Stimulated activated CD8-positive, alpha-beta memory T cell treated with anti-CD3 and anti-CD28 coated beads, Interleukin-2, amount 100 ng/mL, for 1 hour (primary cell): ENCODE results near the gene TBXA2R.

Source experiments
- DNase-seq, 2 donors: peaks; one replicate each; pipeline ENCODE4 v3.0.0-alpha.2; 2020; ENCODE audit warnings: low read depth in 2 of 2

TBXA2R gene

DNA sequence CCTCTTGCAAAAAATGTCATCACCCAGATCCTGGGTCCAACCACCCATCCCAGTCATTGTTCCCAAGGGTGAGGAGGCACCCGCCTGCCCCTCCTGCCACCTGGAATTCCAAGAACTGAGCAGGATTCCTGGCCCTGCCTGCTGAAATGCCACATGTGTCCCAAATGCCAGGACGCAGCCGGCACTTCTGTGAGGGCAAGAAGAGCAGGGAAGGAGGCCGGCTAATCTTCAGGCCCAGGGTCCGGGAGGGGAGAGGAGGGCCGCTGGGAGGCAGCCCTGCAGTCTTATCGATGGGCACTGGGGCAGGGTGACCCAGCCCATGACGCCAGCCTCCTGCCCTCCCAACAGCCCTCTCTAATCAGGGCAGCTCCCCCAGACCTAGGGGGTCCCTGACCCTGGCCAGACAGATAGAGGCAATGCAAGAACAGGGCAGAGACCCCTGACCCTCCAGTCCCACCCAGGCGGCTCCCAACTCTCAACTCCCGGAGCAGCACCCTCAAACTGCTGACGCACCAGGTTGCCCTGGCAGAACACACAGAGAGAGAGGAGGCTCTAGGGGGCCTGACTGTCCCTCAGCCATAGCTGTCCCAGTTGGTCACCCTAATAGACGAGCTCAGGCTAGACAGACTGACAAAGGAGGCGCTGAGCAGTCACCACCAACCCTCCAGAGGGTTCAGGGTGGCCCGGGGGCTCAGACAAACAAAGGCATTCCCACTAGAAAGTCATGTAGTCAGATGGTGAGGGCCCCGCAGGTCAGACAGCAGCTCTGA lies 50.8 kb downstream of the TBXA2R start:
- no peak for DNase-seq

DNA sequence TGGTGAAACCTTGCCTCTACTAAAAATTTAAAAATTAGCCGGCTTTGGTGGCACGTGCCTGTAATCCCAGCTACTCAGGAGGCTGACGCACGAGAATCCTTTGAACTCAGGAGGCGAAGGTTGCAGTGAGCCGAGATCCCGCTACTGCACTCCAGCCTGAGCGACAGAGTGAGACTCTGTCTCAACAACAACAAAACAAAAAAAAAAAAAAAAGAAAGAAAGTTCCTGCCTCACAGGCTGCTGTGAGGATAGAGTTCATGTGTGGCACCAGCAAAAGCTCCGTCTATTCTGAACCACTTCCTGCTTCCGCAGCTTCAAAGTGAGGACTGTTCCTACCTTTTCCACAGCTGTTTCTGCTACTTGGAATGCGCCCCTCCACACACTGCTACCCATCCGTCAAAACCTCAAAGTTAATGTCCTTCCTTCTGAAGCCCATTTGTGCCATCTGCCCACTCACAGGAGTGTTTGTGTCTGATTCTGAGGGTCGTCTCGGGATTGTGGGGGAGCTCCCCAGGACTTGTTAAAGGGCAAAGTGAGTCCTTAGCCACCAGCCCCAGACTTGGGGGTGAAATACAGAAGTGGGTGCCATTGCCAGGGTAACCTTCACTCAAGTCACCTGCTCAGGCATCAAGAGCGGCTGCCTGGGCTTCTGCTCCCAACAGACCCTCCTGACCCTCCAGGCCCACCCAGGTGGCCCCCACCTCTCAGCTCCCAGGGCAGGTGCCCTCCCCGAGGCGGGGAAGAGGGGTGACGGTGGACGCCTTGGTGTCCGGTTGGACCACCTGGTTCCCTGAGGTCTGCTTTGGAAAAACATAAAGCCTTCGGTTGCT lies 52.2 kb downstream of the TBXA2R start:
- DNase-seq, result no peak

DNA sequence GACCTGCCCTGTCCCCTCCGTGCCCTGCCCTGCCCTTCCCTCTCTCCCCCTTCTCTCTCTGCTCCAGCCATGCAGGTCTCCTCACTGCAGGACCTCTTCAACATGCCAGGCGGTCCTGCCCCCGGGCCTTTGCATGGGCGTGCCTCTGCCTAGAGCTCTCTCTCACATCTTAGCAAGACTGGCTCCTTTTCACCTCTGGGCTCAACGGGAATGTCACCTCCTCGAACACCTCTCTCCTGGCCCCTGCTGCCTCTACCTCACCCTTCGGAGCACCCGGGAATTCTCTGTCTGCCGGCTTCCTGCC lies 54.9 kb downstream of the TBXA2R start:
- no peak for DNase-seq

DNA sequence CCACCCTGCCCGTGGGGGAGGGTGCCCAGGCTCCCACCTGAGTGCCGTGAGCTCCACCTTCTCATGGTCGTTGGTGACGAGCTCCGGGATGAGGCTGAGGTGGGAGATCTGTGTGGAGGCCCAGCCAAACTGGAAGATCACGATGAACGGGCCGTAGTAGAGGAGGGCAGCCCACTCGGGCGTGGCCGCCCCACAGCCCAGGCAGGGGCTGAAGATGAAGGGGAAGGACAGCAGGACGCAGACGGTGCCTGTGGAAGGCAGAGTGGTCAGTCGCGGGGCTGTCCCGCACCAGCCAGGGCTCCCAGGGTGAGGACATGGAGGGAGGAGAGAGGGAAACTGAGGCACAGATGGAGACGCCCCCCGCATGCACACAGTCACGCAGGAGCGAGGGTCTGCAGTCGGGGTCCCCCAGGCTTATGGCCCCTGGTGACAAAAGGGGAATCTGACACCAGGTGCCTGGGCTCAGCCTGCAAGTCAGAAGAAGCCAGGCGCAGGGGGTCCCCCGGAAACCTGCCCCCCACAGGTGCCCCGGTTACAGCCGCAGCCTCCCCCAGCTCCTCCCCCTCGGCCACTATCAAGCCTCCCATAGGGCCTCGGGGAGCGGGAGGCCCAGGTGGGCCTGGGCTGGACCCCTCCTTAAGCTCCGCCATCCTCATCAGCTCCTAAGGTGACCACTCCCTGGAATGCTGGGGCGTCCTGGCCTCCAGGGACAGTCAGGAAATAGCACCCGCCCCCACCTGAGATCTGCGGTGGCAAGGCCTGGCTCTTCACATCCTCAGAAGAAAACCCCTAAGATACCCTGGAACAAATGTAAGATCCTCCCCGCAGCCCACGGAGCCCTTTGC lies 55.5 kb downstream of the TBXA2R start:
- DNase-seq, result no peak

DNA sequence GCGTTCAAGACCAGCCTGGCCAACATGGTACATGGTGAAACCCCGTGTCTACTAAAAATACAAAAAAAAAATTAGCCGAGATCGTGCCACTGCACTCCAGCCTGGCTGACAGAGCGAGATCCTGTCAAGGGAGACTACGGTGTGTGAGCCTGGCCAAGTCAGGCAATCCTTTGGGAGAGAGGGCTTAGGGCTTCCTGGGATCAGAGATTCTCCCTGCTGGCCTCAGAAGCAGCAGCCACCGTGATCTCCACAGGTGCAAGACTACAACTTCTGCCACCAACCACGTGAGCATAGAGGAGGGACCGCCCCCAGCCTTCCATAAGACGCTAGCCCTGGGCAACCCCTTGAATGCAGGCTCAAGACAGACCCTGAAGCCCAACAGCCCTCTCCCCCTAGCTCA lies 56.9 kb downstream of the TBXA2R start:
- no peak for DNase-seq

DNA sequence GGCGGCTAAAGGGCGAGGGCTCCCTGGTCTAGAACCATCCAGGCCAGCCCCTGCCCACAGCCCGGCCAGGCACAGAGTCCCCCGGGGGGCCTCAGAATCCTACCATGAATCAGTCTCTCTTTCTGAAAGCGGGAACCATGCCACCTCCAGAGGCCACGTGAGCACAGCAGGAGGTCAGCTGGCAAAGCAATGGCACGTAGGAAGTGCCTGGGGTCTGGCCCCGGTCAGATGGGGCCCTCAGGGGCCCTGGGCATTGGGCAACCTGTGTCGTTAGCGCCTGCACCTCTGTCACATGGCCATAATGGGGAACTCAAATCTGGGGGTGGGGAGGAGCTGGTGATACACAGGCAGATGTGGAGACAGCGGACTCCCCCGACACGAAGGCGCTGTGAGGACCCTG lies 58.1 kb downstream of the TBXA2R start:
- DNase-seq, result no peak

DNA sequence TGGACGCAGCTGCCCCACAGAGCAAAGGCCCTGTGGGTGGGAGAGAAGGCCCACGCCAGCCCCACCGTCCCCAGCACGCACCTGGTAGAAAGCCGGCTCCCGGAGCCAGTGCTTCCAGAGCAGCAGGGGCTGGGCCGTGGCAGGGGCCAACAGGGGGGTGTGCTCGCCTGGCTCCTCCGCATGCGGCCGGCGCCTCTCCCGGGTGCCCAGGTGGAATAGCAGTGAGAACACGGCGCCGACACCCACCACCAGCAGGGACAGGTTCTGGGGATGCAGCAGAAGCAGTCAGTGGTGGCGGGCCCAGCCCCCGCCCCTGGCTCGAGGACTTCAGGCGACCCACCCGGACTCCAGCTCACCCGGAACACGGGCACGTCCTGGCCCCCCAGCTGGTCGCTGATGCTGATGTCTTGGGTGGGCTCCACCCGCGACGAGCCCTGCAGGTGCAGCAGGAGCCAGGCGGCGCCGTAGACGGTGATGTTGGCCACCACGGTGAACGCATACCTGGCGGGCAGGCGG lies 58.9 kb downstream of the TBXA2R start:
- DNase-seq, result no peak

DNA sequence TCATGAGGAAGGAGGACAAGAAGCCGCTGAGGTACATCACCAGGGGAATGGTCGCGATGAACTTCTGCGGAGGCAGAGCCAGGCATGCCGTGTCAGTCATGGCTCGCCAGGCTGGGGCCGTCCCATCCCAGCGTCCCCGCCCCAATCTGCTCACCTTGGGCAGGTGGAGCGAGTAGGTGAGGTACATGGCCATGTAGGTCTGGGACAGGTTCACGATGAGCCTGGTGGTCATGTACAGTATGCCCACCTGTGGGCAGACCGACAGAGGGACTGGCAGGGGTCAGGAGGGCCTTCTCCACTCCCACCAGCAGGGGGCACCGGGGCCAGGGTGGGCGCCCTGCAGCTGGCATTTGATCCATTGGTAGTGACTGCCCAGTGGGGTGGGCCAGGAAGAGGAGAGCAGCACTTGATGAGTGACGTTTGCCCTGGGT lies 59.4 kb downstream of the TBXA2R start:
- no peak for DNase-seq

DNA sequence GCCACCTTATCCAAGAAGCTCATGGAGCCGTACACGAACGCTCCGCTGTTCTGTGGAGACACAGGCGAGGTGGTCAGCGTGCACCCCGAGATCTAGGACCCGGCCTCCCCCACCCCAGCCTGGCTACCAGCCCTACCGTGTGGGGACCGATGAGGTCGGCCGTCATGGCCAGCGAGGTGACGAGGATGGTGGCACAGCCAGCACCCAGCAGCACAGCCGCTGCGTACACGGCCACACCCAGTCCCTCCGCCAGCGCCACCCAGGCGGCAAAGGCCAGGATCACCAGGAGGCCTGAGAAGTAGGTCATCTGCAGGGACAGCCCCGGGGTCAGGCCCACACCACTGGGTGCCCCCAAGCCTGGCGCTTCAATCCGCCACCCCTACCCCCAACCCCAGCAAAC lies 60.6 kb downstream of the TBXA2R start:
- no peak for DNase-seq

DNA sequence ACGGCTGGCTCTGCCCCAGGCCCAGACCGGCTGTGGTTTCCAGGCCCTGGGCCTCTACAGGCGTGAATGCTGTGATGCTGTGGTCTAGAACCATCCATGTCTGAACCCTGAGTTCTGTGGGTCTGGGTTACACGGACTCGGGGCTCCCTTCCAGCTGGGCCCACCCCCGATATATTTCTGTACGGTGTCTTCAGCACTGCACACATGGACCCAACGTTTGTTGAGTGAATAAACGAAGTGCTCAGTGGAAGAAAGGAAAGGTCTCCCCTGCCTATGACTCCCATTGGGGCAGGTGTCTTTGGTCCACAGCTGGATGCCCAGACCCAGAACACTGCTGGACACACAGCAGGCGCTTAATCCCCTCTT lies 61.0 kb downstream of the TBXA2R start:
- no peak for DNase-seq

DNA sequence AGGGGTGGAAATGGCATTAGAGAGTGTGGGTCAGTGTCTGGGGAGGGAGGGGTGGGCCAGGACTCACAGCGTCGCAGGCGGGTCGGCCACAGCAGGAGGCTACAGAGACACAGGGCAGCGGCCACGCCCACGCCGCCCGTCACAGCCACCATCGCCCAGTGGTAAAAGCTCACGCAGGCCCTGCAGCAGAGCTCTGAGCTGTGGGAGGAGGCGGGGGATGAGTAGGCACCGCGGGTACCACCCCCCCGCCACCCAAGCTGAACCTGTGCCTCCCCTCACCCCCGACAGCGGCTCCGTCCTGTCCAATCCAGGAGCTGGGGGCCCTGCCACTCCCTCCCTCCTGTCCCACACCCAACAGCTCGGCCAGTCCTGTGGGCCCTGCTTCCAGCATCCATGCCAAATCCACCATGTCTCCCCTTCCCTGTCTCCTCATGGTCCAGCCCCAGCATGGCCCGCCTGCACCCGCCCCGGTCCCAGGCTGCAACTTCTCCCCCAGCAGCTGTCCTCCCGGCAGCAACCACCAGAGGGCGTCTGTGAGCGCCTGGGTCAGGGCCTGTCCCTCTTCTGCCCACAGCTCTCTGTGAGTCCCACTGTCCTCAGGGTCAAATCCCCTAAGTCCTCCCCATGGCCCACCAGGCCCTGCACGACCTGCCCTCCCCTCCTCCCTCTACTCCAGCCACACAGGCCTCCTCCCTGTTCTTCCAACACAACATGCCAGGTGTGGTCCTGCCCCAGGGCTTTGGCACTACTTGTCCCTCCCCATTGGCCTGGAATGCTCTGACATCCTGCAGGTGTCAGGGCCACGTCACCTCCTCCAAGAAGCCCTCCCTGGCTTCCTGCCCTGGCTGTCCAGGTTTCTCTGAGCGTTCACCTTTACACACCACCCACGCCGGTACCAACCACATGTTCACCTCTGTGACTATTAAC lies 61.7 kb downstream of the TBXA2R start:
- DNase-seq, result peak; percentile 60 to 66
